ENCODE data around the gene RETREG1.

RETREG1 gene

GRCh38 chr5:16510098-16510497 is 106.7 kb downstream of the RETREG1 start:
- no peak for TF ChIP-seq CTCF (IDR thresholded peaks at IDR 0.05; ENCODE audit: low read depth, low read length)
- DNase-seq (ENCODE audit: extremely low read depth, low read depth) = no peak

GRCh38 chr5:16508730-16509531 is 107.9 kb downstream of the RETREG1 start:
- no peak for TF ChIP-seq CTCF (IDR thresholded peaks at IDR 0.05; ENCODE audit: low read depth, low read length)
- no peak for DNase-seq (ENCODE audit: extremely low read depth, low read depth)

- TF ChIP-seq CTCF (IDR thresholded peaks at IDR 0.05; ENCODE audit: low read depth, low read length) = no peak
- no peak for DNase-seq (ENCODE audit: extremely low read depth, low read depth)
Measured at GRCh38 chr5:16507716-16508115, 109.1 kb downstream of the RETREG1 start.

- TF ChIP-seq CTCF (IDR thresholded peaks at IDR 0.05; ENCODE audit: low read depth, low read length) = no peak
- no peak for DNase-seq (ENCODE audit: extremely low read depth, low read depth)
Measured at GRCh38 chr5:16505904-16506303, 110.9 kb downstream of the RETREG1 start.

GRCh38 chr5:16505140-16505891 is 111.5 kb downstream of the RETREG1 start:
- TF ChIP-seq CTCF (IDR thresholded peaks at IDR 0.05; ENCODE audit: low read depth, low read length) = no peak
- no peak for DNase-seq (ENCODE audit: extremely low read depth, low read depth)

GRCh38 chr5:16504571-16504970 is 112.2 kb downstream of the RETREG1 start:
- TF ChIP-seq CTCF (IDR thresholded peaks at IDR 0.05; ENCODE audit: low read depth, low read length) = no peak

GRCh38 chr5:16502866-16503265 is 113.9 kb downstream of the RETREG1 start:
- no peak for DNase-seq (ENCODE audit: extremely low read depth, low read depth)
- no peak for TF ChIP-seq CTCF (IDR thresholded peaks at IDR 0.05; ENCODE audit: low read depth, low read length)

More at GRCh38 chr5:16504571-16504970, 112.2 kb downstream of the RETREG1 start:
- no peak for DNase-seq (ENCODE audit: extremely low read depth, low read depth)
